COLO668 (cell line): ENCODE data around the gene OR6B1.
"Not testable (repeated sequence)": the region's sequence is repeated elsewhere in the genome, so short reads cannot be mapped to it uniquely, and the experiment has no call there.

ENCODE experiments used
- DNase-seq: peaks from one replicate; lab custom pipeline; 2025; ENCODE audit not compliant: unreplicated experiment; lab: John Stamatoyannopoulos, UW

The OR6B1 gene

DNA sequence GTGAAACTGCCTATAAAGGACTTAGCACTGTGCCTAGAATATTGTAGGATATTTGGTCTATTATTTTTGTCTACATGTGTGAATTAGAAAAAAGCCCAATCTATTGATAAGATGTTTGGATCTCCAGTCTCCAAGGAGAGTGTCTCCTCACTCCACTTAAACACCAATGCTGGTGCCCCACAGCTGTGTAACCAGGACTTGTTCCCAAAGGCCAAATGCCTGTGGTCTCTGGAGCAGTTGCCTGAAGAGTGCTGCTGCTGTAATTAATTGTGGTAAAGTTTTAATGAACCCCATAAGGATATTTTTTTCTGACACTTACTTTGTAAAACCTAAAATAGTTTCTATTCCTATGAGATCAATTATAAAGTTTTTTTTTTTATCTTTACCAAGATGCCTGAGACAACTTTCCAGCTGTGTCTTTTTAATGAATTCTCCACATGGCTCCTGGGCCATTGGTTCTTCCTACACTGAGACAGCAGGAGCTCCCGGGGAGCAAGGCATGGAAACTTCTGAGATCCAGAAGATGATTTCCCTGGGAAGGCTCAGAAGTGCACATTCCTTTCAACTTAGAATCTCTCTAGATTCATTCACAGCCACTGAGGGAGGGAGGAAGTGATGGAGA lies 37.4 kb downstream of the OR6B1 start:
- no peak for DNase-seq

DNA sequence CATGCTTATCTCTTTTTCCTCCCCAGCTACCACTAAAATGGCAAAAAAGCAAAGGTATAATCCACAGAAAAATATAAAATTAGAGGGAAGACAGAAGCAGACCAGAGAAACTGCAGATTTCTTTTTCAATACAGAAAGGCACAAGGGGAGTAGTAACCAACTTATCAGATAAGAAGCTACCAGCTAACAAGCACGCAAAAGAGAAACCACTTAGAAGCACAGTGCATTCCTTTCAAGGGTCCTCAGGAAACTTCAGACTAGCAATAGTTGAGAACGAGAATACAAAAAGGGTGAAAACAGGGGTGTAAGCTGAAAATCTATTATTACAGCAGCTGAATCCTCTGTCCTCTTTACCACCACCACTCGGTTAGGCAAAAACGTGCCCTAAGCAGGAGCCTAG lies 38.8 kb downstream of the OR6B1 start:
- DNase-seq, result no peak

- no peak for DNase-seq
Observed at GRCh38 chr7:144048648-144049047, 48.5 kb downstream of the OR6B1 start, which contains the start of gene OR2A5. Gene OR2A5 (plus strand): TSS chr7:144048948. CDS start chr7:144050402, 1,454 bp downstream.

GRCh38 chr7:144049491-144049890 lies 49.4 kb downstream of the OR6B1 start:
- no peak for DNase-seq

DNA sequence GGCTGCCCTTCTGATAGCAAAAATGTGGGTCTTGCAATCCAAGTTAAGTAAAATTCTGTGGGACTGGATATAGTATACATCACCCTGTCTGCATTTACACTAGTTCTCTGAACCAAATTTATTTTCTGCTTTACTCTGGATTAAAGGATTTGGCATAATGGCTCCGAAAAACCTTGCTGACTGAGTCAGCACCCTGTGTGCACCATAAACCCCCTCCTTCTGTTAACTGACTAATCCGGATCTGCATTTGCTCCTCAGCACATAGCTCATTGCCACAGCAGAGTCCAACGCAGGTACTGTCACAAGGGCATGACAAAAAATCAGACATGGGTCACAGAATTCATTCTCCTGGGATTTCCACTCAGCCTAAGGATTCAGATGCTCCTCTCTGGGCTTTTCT lies 50.0 kb downstream of the OR6B1 start:
- no peak for DNase-seq

GRCh38 chr7:144050884-144051283 lies 50.8 kb downstream of the OR6B1 start:
- DNase-seq, result not testable (repeated sequence)

DNA sequence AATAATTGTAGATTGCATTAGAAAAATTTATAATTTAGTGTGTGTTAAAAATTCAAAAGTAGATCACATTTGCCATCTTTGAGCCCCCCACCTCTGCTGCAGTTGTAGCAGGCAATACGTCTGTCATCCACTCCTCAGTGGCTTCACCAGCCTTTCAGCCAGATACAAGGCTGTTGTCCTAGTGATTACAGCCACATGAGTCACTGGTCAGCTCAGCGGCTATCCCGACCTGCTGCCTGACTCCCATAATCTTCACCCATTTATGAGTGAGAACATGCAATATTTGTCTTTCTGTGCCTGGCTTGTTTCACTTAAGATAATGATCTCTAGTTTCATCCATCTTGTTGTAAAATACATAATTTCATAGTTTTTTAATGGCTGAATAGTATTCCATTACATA lies 57.8 kb downstream of the OR6B1 start:
- no peak for DNase-seq
